GM18507 (cell line): Measurements from ENCODE around the gene SYTL4.

ENCODE experiments used
- DNase-seq: peaks from one replicate; pipeline ENCODE4 v3.0.0; 2011; ENCODE audit warnings: low read depth; ENCODE audit not compliant: insufficient read length; ENCODE audit errors: extremely low spot score
- FAIRE-seq: peaks from 2 replicates; lab custom pipeline; 2011; peaks lifted over from hg19 to GRCh38; lab: Jason Lieb, UNC

Gene SYTL4

GRCh38 chrX:100652266-100652665, 79.7 kb downstream of the SYTL4 start:
- DNase-seq (no peak), FAIRE-seq (no peak)

DNA sequence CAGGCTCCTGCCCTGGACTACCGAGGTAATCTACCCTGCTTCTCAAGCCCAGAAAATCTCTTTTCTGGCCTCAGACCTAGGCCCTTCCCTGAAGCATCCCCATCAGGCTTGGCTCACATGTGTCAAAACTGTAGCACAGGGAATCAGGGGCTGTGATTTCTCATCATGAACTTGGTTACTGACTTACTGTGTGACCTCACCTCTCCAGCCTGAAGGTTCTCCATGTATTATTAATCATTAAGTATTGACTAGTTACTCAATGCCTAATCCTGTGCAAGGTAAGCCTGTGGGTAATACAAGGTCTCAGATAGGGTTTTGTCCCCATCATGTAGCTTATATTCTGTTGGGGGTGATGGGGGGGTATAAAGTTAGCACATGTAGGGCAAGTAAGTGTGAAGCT, 81.1 kb downstream of the SYTL4 start:
- DNase-seq (no peak), FAIRE-seq (no peak)

DNA sequence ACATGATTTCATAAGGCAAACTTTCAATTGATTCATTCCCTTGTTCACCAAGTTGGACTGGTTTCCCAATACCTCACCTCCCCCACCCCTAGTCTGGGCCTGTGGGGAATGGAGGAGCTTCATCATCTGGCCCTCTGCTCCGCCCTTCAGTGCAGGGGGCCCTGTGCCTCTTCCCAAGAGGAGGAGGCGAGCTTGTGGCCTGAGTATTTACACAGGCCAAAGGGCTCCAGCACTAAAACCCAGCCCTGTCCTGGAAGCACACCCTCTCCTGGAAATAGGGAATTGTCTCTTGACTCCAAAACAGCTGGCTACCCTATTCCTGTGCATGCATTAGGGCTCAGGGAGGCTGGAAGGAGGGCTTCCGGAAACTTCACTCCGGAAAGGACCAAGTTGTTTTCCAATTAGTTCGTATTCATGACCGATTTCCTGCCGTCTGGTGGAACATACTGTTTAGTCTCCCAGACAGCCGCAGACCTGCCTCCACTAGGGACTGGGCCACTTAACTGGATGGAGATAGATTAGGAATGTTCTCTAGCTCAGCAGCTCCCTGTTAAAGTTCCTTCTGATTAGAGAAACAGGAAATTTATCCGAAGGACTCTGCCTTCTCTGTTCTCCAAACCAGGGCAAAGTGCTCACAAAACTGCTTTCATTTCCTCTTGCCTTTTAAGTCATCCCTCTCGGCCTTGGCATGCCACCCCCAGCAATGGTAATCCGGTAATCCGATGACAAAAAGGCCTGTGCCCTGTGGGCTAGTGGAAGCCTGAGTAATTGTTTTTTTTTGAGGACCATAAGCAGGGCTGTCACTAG, 82.2 kb downstream of the SYTL4 start:
- FAIRE-seq: no peak
- DNase-seq: no peak

DNA sequence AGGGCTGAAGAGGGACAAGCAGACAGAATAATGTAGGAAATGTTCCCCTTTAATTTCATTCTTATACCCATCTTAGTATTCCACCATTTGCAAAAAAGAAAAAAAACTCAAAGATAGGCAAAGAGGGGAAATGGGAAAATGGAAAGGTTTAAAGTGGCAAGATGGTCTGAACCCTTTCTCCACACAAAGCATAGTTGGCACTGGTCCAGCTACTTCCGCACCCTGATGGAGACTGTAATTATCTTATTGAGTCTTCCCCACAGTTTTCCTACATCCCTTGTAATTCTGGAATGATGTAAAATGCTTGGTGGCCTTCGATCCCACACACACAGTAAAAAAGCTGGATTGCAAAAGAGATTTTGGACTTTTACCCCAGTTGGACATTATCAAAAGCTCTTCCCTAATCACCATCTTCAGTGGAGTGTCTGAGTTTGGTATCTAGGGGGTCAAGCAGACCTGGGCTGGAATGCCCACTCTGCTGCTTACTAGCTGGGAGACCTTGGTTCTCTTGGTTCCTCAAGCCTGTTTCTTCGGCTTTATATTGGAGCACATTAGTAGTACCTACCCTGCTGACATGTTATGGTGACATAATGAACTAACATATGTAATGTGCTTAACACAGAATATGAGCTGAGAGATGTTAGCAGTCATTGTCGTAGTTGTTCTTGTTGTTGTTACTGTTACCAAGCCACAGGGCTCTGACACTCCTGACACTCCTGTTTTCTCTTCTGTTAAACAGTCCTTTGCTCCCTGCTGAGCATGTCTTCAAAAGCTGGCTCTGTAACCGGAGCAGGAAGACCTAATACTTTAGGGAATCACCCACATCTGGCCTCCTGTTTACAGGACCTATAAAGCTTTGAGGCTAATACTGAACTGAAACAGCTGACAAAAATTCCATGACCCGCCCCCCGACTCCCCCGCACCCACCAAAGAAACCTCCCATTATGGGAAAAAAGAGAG, 83.2 kb downstream of the SYTL4 start:
- FAIRE-seq (no peak), DNase-seq (no peak)

- DNase-seq (no peak), FAIRE-seq (no peak)
Measured at GRCh38 chrX:100647739-100648138, 84.2 kb downstream of the SYTL4 start.

- FAIRE-seq (no peak), DNase-seq (no peak)
Measured at GRCh38 chrX:100647095-100647494, 84.8 kb downstream of the SYTL4 start.

GRCh38 chrX:100645106-100645505, 86.8 kb downstream of the SYTL4 start:
- DNase-seq (no peak), FAIRE-seq (no peak)

- FAIRE-seq (no peak), DNase-seq (no peak)
Measured at GRCh38 chrX:100643956-100644860, 87.7 kb downstream of the SYTL4 start, which contains the start of gene SRPX2. Gene SRPX2 (plus strand): TSS chrX:100644199. CDS start chrX:100646323, 2,124 bp downstream.

DNA sequence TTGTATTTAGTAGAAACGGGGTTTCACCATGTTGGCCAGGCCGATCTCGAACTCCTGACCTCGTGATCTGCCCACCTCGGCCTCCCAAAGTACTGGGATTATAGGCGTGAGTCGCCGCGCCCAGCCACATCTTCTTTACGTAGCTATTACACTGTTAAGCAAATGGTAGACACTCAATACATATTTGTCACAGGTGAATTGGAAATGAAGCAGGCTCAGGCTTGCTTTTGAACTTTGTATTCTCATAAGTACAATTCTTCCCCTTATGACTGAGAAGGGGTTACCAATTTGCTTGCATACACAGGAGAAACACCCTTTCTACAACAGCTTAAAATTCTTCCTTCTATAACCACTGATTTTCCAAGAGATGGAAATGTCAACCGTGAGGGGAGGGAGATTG, 88.7 kb downstream of the SYTL4 start:
- DNase-seq (no peak), FAIRE-seq (no peak)

- no peak for DNase-seq
Measured at GRCh38 chrX:100642290-100642689, 89.6 kb downstream of the SYTL4 start.

DNA sequence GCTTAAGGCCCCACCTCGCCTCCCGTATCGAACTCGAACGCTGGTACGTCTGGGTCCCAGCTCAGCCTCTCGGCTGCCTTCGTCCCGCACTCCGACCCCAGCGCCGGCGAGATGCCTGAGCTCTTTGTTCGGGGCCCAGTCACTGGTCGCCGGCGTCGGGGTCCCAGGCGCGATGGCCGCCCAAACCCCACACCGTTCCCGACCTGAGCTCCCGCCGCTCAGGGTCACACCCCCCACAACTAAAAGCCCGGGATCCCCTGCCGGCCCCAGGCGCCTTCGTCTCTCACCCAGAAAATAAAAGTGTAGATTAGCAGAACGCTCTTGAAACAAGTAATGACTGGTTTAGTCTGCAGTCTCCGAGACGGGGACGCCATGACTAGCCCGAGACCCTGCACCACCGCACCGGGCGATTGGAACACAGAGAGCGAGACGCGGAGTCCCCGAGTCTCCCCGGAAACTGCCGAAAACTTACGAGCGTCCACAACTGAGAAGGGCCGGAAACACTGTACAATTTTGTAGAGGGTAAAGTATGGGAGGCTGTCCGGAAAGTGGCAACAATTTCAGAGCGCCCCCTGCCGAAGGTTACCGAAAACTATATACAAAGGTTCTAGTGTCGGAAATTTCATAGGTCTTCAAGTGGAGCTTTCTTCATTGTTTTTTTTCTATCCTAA, 95.5 kb downstream of the SYTL4 start, which contains the start of gene TSPAN6:
TSS of gene TSPAN6 (minus strand) at position 486 of the 671 bp plus-strand sequence. CDS start at position 374, 112 bp downstream.
- DNase-seq (peak; percentile 29), FAIRE-seq (peak; percentile 85)

More at GRCh38 chrX:100642290-100642689, 89.6 kb downstream of the SYTL4 start:
- FAIRE-seq: no peak

DNA sequence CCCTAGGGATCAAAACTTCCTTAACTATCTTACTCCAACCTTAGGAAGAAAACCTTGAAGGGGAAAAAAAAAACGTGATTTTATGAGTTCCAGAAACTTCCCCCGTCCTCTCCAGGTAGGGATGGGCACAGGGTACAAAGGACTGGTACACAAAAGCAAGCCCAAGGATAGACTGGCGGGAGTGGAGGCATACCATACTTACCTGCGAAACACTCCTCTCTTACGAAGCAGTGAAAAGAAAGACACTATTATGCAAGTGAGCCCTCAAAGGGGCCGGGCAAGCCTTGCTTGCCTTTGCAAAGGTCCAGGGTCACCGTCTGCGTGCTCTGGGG, 96.0 kb downstream of the SYTL4 start:
- no peak for FAIRE-seq
- no peak for DNase-seq

DNA sequence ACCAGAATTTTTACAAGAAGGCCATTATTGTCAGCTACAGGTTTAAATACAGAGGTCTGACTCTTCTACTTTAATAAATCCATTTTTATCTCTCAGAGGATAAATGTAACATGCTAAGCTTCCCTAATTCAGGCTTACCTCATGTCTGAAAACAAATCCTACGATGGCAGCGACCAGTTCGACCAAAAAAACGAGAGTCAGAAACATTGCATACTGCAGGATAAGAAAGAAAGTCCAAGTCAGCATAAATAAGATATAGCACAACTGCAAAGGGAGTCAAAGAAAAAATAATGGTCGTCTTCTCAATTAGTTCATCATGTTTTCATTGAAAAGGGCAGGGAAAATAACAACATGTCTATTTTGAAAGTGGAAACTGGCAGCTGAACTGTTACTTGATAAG, 96.9 kb downstream of the SYTL4 start:
- DNase-seq (no peak), FAIRE-seq (no peak)

- FAIRE-seq (peak; percentile 91), DNase-seq (peak; percentile 14)
Measured at GRCh38 chrX:100625985-100626491, 105.9 kb downstream of the SYTL4 start.
